ENCODE results near the gene RNF141. TPM values are rescaled to one million over a fixed set of nuclear protein-coding genes. Genes with fewer than 3 reads are reported as not detected.

Gene RNF141
- total RNA-seq, 2 donors from 2014 or later: 20.2 to 23.1 TPM

DNA sequence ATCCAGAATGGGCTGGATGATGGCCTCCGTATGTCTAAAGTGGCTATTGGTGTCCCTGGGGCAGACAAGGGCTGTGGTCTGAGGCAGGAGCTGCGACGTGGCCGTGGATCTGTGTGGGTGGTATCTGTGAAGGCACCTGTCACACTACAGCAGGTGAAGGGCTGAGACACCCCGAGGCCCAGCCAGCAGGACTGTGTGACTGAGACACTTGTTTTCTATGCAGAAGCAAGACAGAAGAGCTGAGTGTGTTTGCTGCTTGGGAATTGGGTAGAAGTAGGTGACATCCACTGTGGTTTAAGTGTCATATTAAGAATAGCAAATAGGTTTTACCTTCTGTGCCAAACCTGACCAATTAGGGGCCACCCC lies 51.0 kb downstream of the RNF141 start:
- Histone ChIP-seq H3K27ac (no peak overlapping the region), H3K4me3 (no peak overlapping the region), H3K4me1 (no peaks in the 10 kb centered on the region), H3K36me3 (replicated peaks in 1 of 2; ENCODE audit: insufficient read depth in 1 of 2, low read depth in 2 of 2) (no peaks in the 10 kb centered on the region), H3K27me3 (no peaks in the 10 kb centered on the region), H3K9me3 (no peaks in the 10 kb centered on the region)
- TF ChIP-seq, protein P1, sequence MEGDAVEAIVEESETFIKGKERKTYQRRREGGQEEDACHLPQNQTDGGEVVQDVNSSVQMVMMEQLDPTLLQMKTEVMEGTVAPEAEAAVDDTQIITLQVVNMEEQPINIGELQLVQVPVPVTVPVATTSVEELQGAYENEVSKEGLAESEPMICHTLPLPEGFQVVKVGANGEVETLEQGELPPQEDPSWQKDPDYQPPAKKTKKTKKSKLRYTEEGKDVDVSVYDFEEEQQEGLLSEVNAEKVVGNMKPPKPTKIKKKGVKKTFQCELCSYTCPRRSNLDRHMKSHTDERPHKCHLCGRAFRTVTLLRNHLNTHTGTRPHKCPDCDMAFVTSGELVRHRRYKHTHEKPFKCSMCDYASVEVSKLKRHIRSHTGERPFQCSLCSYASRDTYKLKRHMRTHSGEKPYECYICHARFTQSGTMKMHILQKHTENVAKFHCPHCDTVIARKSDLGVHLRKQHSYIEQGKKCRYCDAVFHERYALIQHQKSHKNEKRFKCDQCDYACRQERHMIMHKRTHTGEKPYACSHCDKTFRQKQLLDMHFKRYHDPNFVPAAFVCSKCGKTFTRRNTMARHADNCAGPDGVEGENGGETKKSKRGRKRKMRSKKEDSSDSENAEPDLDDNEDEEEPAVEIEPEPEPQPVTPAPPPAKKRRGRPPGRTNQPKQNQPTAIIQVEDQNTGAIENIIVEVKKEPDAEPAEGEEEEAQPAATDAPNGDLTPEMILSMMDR (IDR thresholded peaks at IDR 0.05): no peak
- TF ChIP-seq POLR2A (IDR thresholded peaks at IDR 0.05): no peak
- ATAC-seq (no peak), DNase-seq (no peak)
- intact Hi-C loops (cut with DNase I): no loop called here
- WGBS, 2 donors: 84 to 98% methylated on average over 5 of the region's 5 CpGs

DNA sequence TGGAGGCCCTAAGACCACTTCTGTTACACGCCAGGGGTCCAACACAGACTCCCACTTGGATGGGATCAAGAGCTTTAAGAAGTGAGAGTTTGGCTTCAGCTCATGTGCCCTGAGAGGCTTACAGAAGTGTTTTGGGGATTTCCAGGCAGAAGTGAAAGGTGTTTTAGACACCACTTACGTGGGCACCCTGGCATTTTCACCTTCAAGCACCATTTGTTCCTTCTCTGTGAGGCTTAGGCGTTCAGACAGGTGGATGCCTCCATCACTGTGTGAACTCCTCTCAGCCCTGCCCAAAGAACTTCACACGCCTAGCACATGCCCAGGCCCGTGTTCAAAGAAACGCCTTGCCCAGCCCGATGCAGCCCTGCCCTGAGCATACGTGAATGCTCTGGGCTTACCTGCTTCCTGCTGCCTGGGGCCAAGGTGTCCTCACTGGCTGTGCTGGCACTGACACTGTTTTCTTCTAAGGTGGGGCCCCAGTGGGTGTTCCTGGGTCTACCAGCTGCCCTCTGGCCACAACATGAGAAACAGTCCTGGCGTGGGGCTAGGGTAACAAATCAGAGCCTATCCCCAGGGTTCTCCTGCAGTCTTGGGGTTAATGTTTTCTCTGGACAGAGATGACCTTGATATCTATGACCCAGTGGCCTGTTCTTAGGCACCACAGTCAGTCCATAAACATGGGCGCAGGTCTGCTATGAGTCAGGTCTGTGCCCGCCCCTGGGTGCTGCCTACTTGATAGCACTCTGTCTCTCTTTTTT lies 51.9 kb downstream of the RNF141 start:
- no peak for TF ChIP-seq POLR2A (IDR thresholded peaks at IDR 0.05)
- Histone ChIP-seq H3K4me1 (no peaks in the 10 kb centered on the region), H3K27me3 (no peaks in the 10 kb centered on the region), H3K36me3 (replicated peaks in 1 of 2; ENCODE audit: insufficient read depth in 1 of 2, low read depth in 2 of 2) (no peaks in the 10 kb centered on the region), H3K4me3 (no peak overlapping the region), H3K27ac (no peak overlapping the region), H3K9me3 (no peaks in the 10 kb centered on the region)
- intact Hi-C loops (cut with DNase I): no loop called here
- DNase-seq (no peak), ATAC-seq (no peak)
- 86 to 91% methylated on average over 8 to 11 of the region's 11 CpGs for WGBS, 2 donors

DNA sequence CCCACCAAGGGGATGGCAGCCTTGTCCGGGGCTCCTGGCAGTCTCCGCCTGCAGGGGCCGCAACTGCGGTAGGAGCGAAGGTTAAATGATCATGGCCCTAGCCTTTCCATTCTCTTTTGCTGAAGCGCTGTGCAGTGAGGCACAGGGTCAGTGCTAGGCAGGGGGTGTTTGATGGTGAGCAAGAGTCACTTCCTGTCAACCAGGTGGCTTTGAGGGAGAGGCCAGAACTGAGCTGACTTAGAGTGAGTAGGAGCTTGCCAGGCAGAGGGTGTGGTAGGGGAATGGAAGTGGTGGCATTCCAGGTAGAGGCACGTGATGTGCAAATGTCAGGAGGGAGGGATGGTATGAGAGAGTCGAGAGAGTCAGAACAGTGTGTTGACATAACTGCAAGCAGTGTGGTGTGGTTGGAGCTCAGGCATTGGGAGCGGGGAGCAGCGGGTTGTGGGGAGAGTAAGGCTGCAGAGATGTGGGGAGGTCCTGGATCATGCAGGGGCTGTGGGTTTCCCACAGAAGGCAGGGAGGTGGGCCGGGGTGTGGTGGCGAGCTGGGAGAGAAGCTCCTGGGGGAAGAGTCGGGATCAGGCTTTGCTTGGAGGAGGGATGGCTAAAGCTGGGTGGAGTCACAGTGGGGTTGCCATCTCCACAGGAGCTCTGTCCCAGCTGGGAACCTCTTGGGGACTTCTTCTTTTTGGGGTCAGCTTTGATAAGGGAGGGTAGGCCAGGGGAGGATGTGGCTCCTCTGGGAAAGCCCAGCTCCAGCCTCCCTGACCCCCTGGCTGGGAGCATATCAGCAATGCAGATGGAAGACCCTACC lies 52.7 kb downstream of the RNF141 start:
- ATAC-seq (no peak), DNase-seq (no peak)
- Histone ChIP-seq H3K27ac (no peak overlapping the region), H3K27me3 (no peaks in the 10 kb centered on the region), H3K4me1 (no peaks in the 10 kb centered on the region), H3K4me3 (no peak overlapping the region), H3K9me3 (no peaks in the 10 kb centered on the region), H3K36me3 (replicated peaks in 1 of 2; ENCODE audit: insufficient read depth in 1 of 2, low read depth in 2 of 2) (no peaks in the 10 kb centered on the region)
- WGBS, 2 donors: 84 to 85% methylated on average over 12 to 13 of the region's 13 CpGs
- intact Hi-C loops (cut with DNase I): no loop called here
- TF ChIP-seq, protein P1 (IDR thresholded peaks at IDR 0.05): no peak
- no peak for TF ChIP-seq POLR2A (IDR thresholded peaks at IDR 0.05)

DNA sequence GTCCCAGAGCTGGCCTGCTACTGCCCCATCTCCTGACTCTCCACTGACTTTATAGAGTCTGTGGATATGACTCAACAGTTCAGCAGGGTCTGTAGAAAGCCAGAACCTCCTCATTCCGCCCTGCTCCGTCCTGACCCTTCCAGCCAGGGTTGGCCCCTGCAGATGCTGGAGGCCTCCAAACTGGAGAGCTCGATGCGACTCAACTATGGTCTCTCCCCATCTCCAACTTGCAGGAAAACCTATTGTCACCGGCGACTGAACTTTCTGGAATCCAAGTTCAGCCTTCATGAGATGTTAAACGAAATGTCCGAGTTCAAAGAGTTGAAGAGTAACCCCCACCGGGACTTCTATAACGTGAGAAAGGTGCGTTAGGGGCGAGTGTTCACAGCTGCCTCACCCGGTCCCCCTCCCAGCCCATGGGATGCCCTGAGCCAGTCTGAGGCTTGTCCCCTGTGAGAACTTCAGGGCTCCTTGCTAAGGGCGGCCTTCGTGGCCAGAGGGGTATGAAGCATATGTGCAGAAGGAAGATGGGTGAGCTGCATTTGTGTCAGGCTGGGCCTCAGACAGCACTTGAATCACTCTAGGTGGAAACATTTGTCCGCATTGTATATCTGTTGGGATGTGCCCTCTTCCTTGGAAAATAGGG lies 53.9 kb downstream of the RNF141 start:
- H3K4me3 ChIP-seq: no peak overlapping the region
- DNase-seq (no peak), ATAC-seq (no peak)
- no peaks in the 10 kb centered on the region for H3K27me3 ChIP-seq
- 90 to 91% methylated on average over 15 to 16 of the region's 16 CpGs for WGBS, 2 donors
- no peaks in the 10 kb centered on the region for H3K9me3 ChIP-seq
- H3K4me1 ChIP-seq: no peaks in the 10 kb centered on the region
- H3K27ac ChIP-seq: no peak overlapping the region
- no peaks in the 10 kb centered on the region for H3K36me3 ChIP-seq (replicated peaks in 1 of 2; ENCODE audit: insufficient read depth in 1 of 2, low read depth in 2 of 2)
- intact Hi-C loops (cut with DNase I): no loop called here
- TF ChIP-seq, protein P1 (IDR thresholded peaks at IDR 0.05): no peak
- no peak for TF ChIP-seq POLR2A (IDR thresholded peaks at IDR 0.05)

DNA sequence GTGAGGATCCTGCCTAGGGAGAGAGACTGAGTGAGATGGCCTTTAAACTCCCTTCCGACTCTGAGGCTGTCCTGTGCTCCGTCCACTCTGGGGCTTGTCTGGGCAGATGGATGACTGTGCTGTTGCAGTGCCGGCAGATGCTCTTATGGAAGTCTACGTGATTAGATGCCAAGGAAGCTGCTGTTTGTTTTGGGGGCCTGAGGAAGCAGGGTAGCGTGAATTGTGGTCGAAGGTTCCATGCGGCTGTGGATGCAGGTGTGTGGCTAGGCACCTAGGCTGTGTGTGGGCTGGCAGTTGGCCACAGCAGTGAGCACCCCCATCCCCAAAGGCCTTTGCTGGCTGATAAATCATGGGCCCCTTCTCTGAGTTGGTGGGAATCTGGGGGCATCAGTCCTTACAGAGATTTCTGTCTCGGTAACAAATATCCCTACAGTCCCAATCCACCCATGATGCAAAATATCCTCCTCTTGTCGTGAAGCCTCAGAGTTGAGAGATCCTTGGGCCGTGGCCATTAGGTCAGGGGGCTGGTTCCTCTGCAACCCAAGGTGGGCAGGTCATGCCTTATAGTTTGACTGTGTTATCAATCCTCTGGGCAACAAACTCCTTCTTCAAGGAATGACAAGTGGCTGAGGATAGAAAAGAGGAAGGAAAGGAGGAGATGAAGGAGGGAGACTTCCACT lies 54.7 kb downstream of the RNF141 start:
- intact Hi-C loops (cut with DNase I): no loop called here
- no peak for DNase-seq

More for the DNA sequence above, 54.7 kb downstream of the RNF141 start:
- Histone ChIP-seq H3K27ac (no peak overlapping the region), H3K4me1 (no peaks in the 10 kb centered on the region), H3K27me3 (no peaks in the 10 kb centered on the region), H3K36me3 (replicated peaks in 1 of 2; ENCODE audit: insufficient read depth in 1 of 2, low read depth in 2 of 2) (no peaks in the 10 kb centered on the region), H3K4me3 (no peak overlapping the region), H3K9me3 (no peaks in the 10 kb centered on the region)
- 92 to 95% methylated on average over 9 to 10 of the region's 10 CpGs for WGBS, 2 donors
- no peak for TF ChIP-seq POLR2A (IDR thresholded peaks at IDR 0.05)
- TF ChIP-seq, protein P1 (IDR thresholded peaks at IDR 0.05): no peak
- no peak for ATAC-seq
